GM23338 (cell line): ENCODE results near the gene F8A2. TPM values are rescaled to one million over a fixed set of nuclear protein-coding genes. Genes with fewer than 3 reads are reported as not detected.
"Not testable (repeated sequence)": the region's sequence is repeated elsewhere in the genome, so short reads cannot be mapped to it uniquely, and the experiment has no call there.

Experiments
- ATAC-seq: fragments of 200-7000 bp; cut with Tn5 transposase; 3 replicates; pipeline ENCODE4 v1.9.1; 2020
- DNase-seq: peaks from one replicate; pipeline ENCODE4 v3.0.0-alpha.2; 2015; ENCODE audit warnings: low spot score
- H2AFZ ChIP-seq: fragments of 200-600 bp; sonication (generic); 2 replicates; pipeline ENCODE4 v1.8.0; 2016; ENCODE audit warnings: antibody characterized with exemption, mild to moderate bottlenecking, moderate library complexity
- H3F3A ChIP-seq: fragments of 200-600 bp; sonication (generic); replicated peaks from 2 replicates; pipeline ENCODE4 v1.8.0; 2017; ENCODE audit warnings: antibody characterized with exemption, mixed run types, low read depth
- H3K27ac ChIP-seq: fragments of 200-600 bp; sonication (generic); 2 replicates; pipeline ENCODE4 v1.6.1; 2016; ENCODE audit warnings: low read depth
- H3K27me3 ChIP-seq: fragments of 200-600 bp; sonication (generic); 2 replicates; pipeline ENCODE4 v1.8.0; 2016; ENCODE audit warnings: mild to moderate bottlenecking, mixed run types, moderate library complexity; ENCODE audit not compliant: insufficient read depth
- H3K36me3 ChIP-seq: fragments of 200-600 bp; sonication (generic); 2 replicates; pipeline ENCODE4 v1.8.0; 2016; ENCODE audit warnings: mild to moderate bottlenecking; ENCODE audit not compliant: insufficient read depth
- H3K4me1 ChIP-seq: fragments of 200-600 bp; sonication (generic); 2 replicates; pipeline ENCODE4 v1.8.0; 2016; ENCODE audit warnings: mild to moderate bottlenecking, moderate library complexity; ENCODE audit not compliant: insufficient read depth
- H3K4me2 ChIP-seq: fragments of 200-600 bp; sonication (generic); 2 replicates; pipeline ENCODE4 v1.7.1; 2017; ENCODE audit warnings: mixed run types
- H3K4me3 ChIP-seq: fragments of 200-600 bp; sonication (generic); 2 replicates; pipeline ENCODE4 v1.6.1; 2016; ENCODE audit warnings: mixed run types
- H3K79me2 ChIP-seq: fragments of 200-600 bp; sonication (generic); replicated peaks from 2 replicates; pipeline ENCODE4 v1.8.0; 2017; ENCODE audit warnings: mild to moderate bottlenecking; ENCODE audit not compliant: insufficient read depth
- H3K9me2 ChIP-seq: fragments of 200-600 bp; sonication (generic); 2 replicates; pipeline ENCODE4 v1.8.0; 2017; ENCODE audit not compliant: insufficient read depth
- H4K20me1 ChIP-seq: fragments of 200-600 bp; sonication (generic); replicated peaks from 2 replicates; pipeline ENCODE4 v1.8.0; 2017; ENCODE audit warnings: mild to moderate bottlenecking; ENCODE audit not compliant: insufficient read depth
- H3K27ac Mint-ChIP-seq: 2 replicates; pipeline ENCODE4 v1.8.0; 2020; ENCODE audit warnings: inconsistent platforms, mild to moderate bottlenecking, moderate library complexity, mixed read lengths
- H3K27me3 Mint-ChIP-seq: 3 replicates; pipeline ENCODE4 v1.8.0; 2022; ENCODE audit warnings: low read depth, mild to moderate bottlenecking, moderate library complexity, mixed read lengths, inconsistent platforms; ENCODE audit not compliant: insufficient read depth, poor library complexity
- H3K36me3 Mint-ChIP-seq: 3 replicates; pipeline ENCODE4 v1.8.0; 2021; ENCODE audit warnings: low read depth, mild to moderate bottlenecking, inconsistent platforms, moderate library complexity, mixed read lengths
- H3K4me1 Mint-ChIP-seq: 3 replicates; pipeline ENCODE4 v1.8.0; 2020; ENCODE audit warnings: mild to moderate bottlenecking, inconsistent platforms, mixed read lengths
- H3K4me3 Mint-ChIP-seq: 3 replicates; pipeline ENCODE4 v1.8.0; 2021; ENCODE audit warnings: moderate library complexity, mild to moderate bottlenecking, inconsistent platforms, mixed read lengths
- H3K9me3 Mint-ChIP-seq: 3 replicates; pipeline ENCODE4 v1.8.0; 2020; ENCODE audit warnings: moderate library complexity, mild to moderate bottlenecking, inconsistent platforms, mixed read lengths
- CREB1 ChIP-seq: fragments of 250-450 bp; sonication (Bioruptor Pico); IDR thresholded peaks from 2 replicates; pipeline ENCODE4 v1.5.0; 2020; ENCODE audit warnings: low read depth, mild to moderate bottlenecking, moderate library complexity
- CTCF ChIP-seq, 2 experiments: fragments of 200-600 bp in 1 of 2; sonication (generic) in 1 of 2; conservative IDR thresholded peaks; 2 replicates each; pipeline versions ENCODE4 v1.5.1 to v1.6.1; 2016 to 2017; ENCODE audit warnings: antibody characterized with exemption in 2 of 2, low read depth in 2 of 2, mild to moderate bottlenecking in 2 of 2, moderate library complexity in 1 of 2
- EZH2 ChIP-seq: fragments of 200-600 bp; sonication (generic); IDR thresholded peaks from one replicate; pipeline ENCODE4 v1.8.0; 2017; ENCODE audit warnings: antibody characterized with exemption, mild to moderate bottlenecking, low read depth; ENCODE audit not compliant: unreplicated experiment
- EZH2phosphoT487 ChIP-seq: fragments of 200-600 bp; sonication (generic); IDR thresholded peaks from one replicate; pipeline ENCODE4 v1.8.1; 2018; ENCODE audit warnings: antibody characterized with exemption; ENCODE audit not compliant: unreplicated experiment
- JUNB ChIP-seq: IDR thresholded peaks from one replicate; pipeline ENCODE4 v1.6.1; 2016; ENCODE audit warnings: antibody characterized with exemption; ENCODE audit not compliant: unreplicated experiment
- NANOG ChIP-seq: IDR thresholded peaks from 2 replicates; pipeline ENCODE4 v1.6.1; 2016; ENCODE audit warnings: antibody characterized with exemption, borderline replicate concordance
- POLR2AphosphoS5 ChIP-seq: IDR thresholded peaks from 2 replicates; pipeline ENCODE4 v1.6.1; 2016; ENCODE audit warnings: antibody characterized with exemption, low read depth
- STAT1 ChIP-seq: IDR thresholded peaks from one replicate; pipeline ENCODE4 v1.6.1; 2016; ENCODE audit warnings: antibody characterized with exemption; ENCODE audit not compliant: unreplicated experiment
- ZNF114 ChIP-seq: fragments of 250-450 bp; sonication (Bioruptor Pico); IDR thresholded peaks from 2 replicates; pipeline ENCODE4 v1.5.0; 2020; ENCODE audit warnings: mild to moderate bottlenecking, moderate library complexity
- ZNF331 ChIP-seq: fragments of 250-450 bp; sonication (Bioruptor Pico); IDR thresholded peaks from 2 replicates; pipeline ENCODE4 v1.5.0; 2020; ENCODE audit warnings: low read depth, mild to moderate bottlenecking, moderate library complexity
- long read RNA-seq: library from polyadenylated mRNA; unstranded; transcript quantifications from one replicate; pipeline ENCODE4 v2.0.0, GENCODE V29; 2020; ENCODE audit not compliant: unreplicated experiment
- polyA plus RNA-seq: library from polyadenylated mRNA; unstranded; fragments of >200 nt; fragmentation: Nextera tagmentation; extraction: Ambion mirVana; gene quantifications from 2 replicates; pipeline ENCODE4 v1.2.1, GENCODE V29; 2016
- total RNA-seq: library from RNA; depleted of rRNA; stranded (reverse); fragments of >200 nt; shearing (Covaris generic); gene quantifications from 2 replicates; pipeline ENCODE4 v1.2.3, GENCODE V29; 2014; rRNA removed
- TF ChIP-seq, protein P1 (sequence below): IDR thresholded peaks from one replicate; pipeline ENCODE4 v1.6.1; 2018; ENCODE audit warnings: antibody characterized with exemption; ENCODE audit not compliant: unreplicated experiment
- TF ChIP-seq, protein P2 (sequence below): IDR thresholded peaks from 2 replicates; pipeline ENCODE4 v1.6.1; 2016; ENCODE audit warnings: antibody characterized with exemption

The F8A2 gene
- total RNA-seq, result not detected in 2 replicates
- polyA plus RNA-seq, result not detected in 2 replicates
- long read RNA-seq, result 0 reads

- not testable (repeated sequence) for H3K4me1 Mint-ChIP-seq, H3K27me3 Mint-ChIP-seq, H4K20me1 ChIP-seq, H3K9me3 Mint-ChIP-seq, H3K4me2 ChIP-seq, DNase-seq, H3K4me3 Mint-ChIP-seq, H2AFZ ChIP-seq, H3K79me2 ChIP-seq, H3K27ac Mint-ChIP-seq, H3K4me1 ChIP-seq, H3K27ac ChIP-seq, H3K9me2 ChIP-seq, H3K36me3 ChIP-seq, H3F3A ChIP-seq, H3K36me3 Mint-ChIP-seq, H3K4me3 ChIP-seq, H3K27me3 ChIP-seq
- ATAC-seq, result peak; percentile 91
Observed at GRCh38 chrX:155381843-155382528, at the start of gene F8A2. Gene F8A2 (plus strand): TSS chrX:155382095. CDS start chrX:155382115, 20 bp downstream.

DNA sequence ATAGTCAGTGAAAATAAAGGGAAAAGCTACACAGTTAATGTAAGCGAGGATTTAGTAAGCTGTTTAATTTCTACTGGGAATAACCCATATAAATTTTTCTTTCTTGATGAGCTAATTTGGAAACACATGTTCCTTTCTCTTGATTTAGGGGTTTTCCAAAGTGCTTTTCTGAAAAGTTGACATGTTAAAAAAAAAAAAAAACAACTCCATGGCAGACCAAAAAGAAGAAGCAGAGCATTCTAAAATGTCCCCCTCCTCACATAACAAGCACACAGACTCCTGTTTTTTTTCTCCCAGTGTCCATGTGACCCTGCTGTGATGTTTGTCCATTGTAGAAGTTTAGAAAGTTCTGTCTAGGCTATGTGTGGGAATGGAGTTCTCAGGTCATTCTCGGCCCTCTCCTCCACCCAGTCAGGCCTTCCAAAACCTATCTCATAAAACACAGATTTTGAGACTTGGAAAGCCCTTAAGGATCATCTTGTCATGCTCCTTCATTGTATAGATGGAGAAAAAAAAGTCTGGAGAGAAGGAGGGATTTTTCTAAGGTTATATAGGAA is 48.3 kb upstream of the F8A2 start:
- no peak overlapping the region for H3K4me3 Mint-ChIP-seq
- Histone ChIP-seq H3K27ac (no peak overlapping the region), H4K20me1 (no peaks in the 10 kb centered on the region), H3K36me3 (no peaks in the 10 kb centered on the region), H3F3A (no peaks in the 10 kb centered on the region), H2AFZ (no peak overlapping the region), H3K4me2 (no peak overlapping the region), H3K79me2 (no peaks in the 10 kb centered on the region), H3K9me2 (no peaks in the 10 kb centered on the region), H3K4me3 (no peak overlapping the region), H3K4me1 (no peaks in the 10 kb centered on the region), H3K27me3 (no peaks in the 10 kb centered on the region)
- H3K9me3 Mint-ChIP-seq, result no peaks in the 10 kb centered on the region; the same call in 2 of the 3 replicates
- H3K36me3 Mint-ChIP-seq, result no peaks in the 10 kb centered on the region
- ATAC-seq, result no peak
- H3K27ac Mint-ChIP-seq, result no peak overlapping the region
- no peak for DNase-seq
- no peaks in the 10 kb centered on the region for H3K4me1 Mint-ChIP-seq
- H3K27me3 Mint-ChIP-seq, result no peaks in the 10 kb centered on the region
- no peak for TF ChIP-seq ZNF331
- TF ChIP-seq CREB1 (CRISPR knock-in tag), result no peak
- TF ChIP-seq POLR2AphosphoS5, result no peak
- TF ChIP-seq STAT1, result no peak
- TF ChIP-seq CTCF (conservative IDR thresholded peaks at IDR 0.05; ENCODE audit: low read depth in 2 of 2), result no peak
- TF ChIP-seq EZH2, result no peak
- no peak for TF ChIP-seq NANOG
- TF ChIP-seq, protein P1, sequence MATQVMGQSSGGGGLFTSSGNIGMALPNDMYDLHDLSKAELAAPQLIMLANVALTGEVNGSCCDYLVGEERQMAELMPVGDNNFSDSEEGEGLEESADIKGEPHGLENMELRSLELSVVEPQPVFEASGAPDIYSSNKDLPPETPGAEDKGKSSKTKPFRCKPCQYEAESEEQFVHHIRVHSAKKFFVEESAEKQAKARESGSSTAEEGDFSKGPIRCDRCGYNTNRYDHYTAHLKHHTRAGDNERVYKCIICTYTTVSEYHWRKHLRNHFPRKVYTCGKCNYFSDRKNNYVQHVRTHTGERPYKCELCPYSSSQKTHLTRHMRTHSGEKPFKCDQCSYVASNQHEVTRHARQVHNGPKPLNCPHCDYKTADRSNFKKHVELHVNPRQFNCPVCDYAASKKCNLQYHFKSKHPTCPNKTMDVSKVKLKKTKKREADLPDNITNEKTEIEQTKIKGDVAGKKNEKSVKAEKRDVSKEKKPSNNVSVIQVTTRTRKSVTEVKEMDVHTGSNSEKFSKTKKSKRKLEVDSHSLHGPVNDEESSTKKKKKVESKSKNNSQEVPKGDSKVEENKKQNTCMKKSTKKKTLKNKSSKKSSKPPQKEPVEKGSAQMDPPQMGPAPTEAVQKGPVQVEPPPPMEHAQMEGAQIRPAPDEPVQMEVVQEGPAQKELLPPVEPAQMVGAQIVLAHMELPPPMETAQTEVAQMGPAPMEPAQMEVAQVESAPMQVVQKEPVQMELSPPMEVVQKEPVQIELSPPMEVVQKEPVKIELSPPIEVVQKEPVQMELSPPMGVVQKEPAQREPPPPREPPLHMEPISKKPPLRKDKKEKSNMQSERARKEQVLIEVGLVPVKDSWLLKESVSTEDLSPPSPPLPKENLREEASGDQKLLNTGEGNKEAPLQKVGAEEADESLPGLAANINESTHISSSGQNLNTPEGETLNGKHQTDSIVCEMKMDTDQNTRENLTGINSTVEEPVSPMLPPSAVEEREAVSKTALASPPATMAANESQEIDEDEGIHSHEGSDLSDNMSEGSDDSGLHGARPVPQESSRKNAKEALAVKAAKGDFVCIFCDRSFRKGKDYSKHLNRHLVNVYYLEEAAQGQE, result no peak
- no peak for TF ChIP-seq ZNF114
- TF ChIP-seq, protein P2, sequence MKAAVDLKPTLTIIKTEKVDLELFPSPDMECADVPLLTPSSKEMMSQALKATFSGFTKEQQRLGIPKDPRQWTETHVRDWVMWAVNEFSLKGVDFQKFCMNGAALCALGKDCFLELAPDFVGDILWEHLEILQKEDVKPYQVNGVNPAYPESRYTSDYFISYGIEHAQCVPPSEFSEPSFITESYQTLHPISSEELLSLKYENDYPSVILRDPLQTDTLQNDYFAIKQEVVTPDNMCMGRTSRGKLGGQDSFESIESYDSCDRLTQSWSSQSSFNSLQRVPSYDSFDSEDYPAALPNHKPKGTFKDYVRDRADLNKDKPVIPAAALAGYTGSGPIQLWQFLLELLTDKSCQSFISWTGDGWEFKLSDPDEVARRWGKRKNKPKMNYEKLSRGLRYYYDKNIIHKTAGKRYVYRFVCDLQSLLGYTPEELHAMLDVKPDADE, result no peak
- no peak for TF ChIP-seq JUNB
- no peak for TF ChIP-seq EZH2phosphoT487
